Hepatocyte (in vitro differentiated cells): ENCODE data around the gene OTOP3. TPM values are rescaled to one million over a fixed set of nuclear protein-coding genes. Genes with fewer than 3 reads are reported as not detected.
A peak's percentile ranks its signal among the peaks of the same experiment; 100 is the strongest.
"Not testable (repeated sequence)": the region's sequence is repeated elsewhere in the genome, so short reads cannot be mapped to it uniquely, and the experiment has no call there.

Experiments used
- DNase-seq: peaks from one replicate; pipeline ENCODE4 v3.0.0-alpha.2; 2016; ENCODE audit warnings: low spot score
- H2AFZ ChIP-seq: fragments of 200-600 bp; sonication (generic); 2 replicates; pipeline ENCODE4 v1.6.0; 2016; ENCODE audit warnings: antibody characterized with exemption, mild to moderate bottlenecking
- H3K27ac ChIP-seq: fragments of 200-600 bp; sonication (generic); 2 replicates; pipeline ENCODE4 v1.5.1; 2016; ENCODE audit warnings: mild to moderate bottlenecking
- H3K27me3 ChIP-seq: fragments of 200-600 bp; sonication (generic); 2 replicates; pipeline ENCODE4 v1.6.1; 2016
- H3K36me3 ChIP-seq: fragments of 200-600 bp; sonication (generic); replicated peaks from 2 replicates; pipeline ENCODE4 v1.5.1; 2016; ENCODE audit warnings: low read depth; ENCODE audit not compliant: insufficient read depth
- H3K4me1 ChIP-seq: fragments of 200-600 bp; sonication (generic); 2 replicates; pipeline ENCODE4 v1.5.1; 2016; ENCODE audit warnings: mild to moderate bottlenecking, moderate library complexity; ENCODE audit not compliant: insufficient read depth
- H3K4me2 ChIP-seq: fragments of 200-600 bp; sonication (generic); 2 replicates; pipeline ENCODE4 v1.6.0; 2016
- H3K4me3 ChIP-seq: fragments of 200-600 bp; sonication (generic); 2 replicates; pipeline ENCODE4 v1.5.1; 2016; ENCODE audit warnings: mild to moderate bottlenecking
- H3K79me2 ChIP-seq: fragments of 200-600 bp; sonication (generic); 2 replicates; pipeline ENCODE4 v1.6.0; 2017; ENCODE audit warnings: mild to moderate bottlenecking
- H3K9me2 ChIP-seq: fragments of 200-600 bp; sonication (generic); replicated peaks from 2 replicates; pipeline ENCODE4 v1.6.0; 2017; ENCODE audit warnings: mild to moderate bottlenecking; ENCODE audit not compliant: insufficient read depth
- H3K9me3 ChIP-seq: fragments of 200-600 bp; sonication (generic); 2 replicates; pipeline ENCODE4 v1.5.1; 2016; ENCODE audit warnings: low read depth, mild to moderate bottlenecking
- H4K20me1 ChIP-seq: fragments of 200-600 bp; sonication (generic); 2 replicates; pipeline ENCODE4 v1.6.0; 2016; ENCODE audit warnings: mild to moderate bottlenecking; ENCODE audit not compliant: insufficient read depth, poor library complexity, severe bottlenecking
- EZH2 ChIP-seq: fragments of 200-600 bp; sonication (generic); IDR thresholded peaks from 2 replicates; pipeline ENCODE4 v1.6.1; 2016; ENCODE audit warnings: antibody characterized with exemption, mild to moderate bottlenecking, borderline replicate concordance
- EZH2phosphoT487 ChIP-seq: fragments of 200-600 bp; sonication (generic); IDR thresholded peaks from one replicate; pipeline ENCODE4 v1.6.1; 2018; ENCODE audit warnings: antibody characterized with exemption, mild to moderate bottlenecking, low read depth, moderate library complexity; ENCODE audit not compliant: unreplicated experiment, severe bottlenecking
- WGBS: methylation state at CpG from one replicate; pipeline ENCODE4 v1.1.6; 2016; ENCODE audit warnings: low lambda C conversion rate; ENCODE audit errors: missing lambda C conversion rate; 5-methylcytosine and 5-hydroxymethylcytosine counted together
- polyA plus RNA-seq: library from polyadenylated mRNA; unstranded; fragments of >200 nt; fragmentation: Nextera tagmentation; extraction: Ambion mirVana; gene quantifications from 2 replicates; pipeline ENCODE4 v1.2.1, GENCODE V29; 2016
- total RNA-seq: library from RNA; depleted of rRNA; stranded (reverse); fragments of >200 nt; gene quantifications from 2 replicates; pipeline ENCODE4 v1.2.3, GENCODE V29; 2014
- TF ChIP-seq, protein P1 (sequence below): fragments of 200-600 bp; sonication (generic); IDR thresholded peaks from 2 replicates; pipeline ENCODE4 v1.5.1; 2016; ENCODE audit warnings: antibody characterized with exemption, mild to moderate bottlenecking; ENCODE audit not compliant: poor library complexity

Gene OTOP3
- total and polyA plus RNA-seq, 2 experiments from 2014 or later: 0.43 TPM; not detected in 1

DNA sequence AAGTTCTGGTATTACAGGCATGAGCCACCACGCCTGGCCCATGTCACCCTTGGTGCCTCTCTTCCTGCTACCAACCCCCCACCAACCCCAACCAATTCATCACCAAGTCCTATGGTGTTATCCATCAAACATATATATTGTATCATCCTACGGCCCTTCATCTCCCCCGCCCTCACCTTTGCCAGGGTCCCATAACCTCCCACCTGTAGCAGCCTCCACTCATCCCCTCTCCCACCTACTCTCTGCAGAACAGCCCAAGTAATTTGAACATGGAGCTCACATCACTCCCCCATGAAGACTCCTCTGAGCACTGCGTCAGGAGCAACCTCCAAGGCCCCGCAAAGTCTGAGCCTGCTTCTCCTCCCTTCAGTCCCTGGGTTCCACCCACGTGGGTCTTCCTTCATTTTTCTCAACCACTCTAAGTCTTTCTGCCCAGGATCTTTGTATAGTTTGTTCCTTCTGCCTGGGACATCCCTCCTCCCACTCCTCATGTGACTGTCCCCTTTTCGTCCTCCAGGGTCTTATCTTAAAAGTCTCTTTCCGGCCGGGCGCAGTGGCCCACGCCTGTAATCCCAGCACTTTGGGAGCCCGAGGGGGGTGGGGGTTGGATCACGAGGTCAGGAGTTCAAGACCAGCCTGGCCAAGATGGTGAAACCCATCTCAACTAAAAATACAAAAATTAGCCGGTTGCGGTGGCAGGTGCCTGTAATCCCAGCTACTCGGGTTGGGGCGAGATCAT, 43.9 kb downstream of the OTOP3 start:
- Histone ChIP-seq H3K9me2 (no peaks in the 10 kb centered on the region), H3K9me3 (no peaks in the 10 kb centered on the region), H3K27me3 (peaks cover 2% of the 10 kb centered on the region), H3K36me3 (no peaks in the 10 kb centered on the region), H3K4me1 (peaks cover 6% of the 10 kb centered on the region), H4K20me1 (no peaks in the 10 kb centered on the region), H3K4me3 (no peak overlapping the region), H2AFZ (no peak overlapping the region), H3K4me2 (no peak overlapping the region), H3K79me2 (peaks cover 5% of the 10 kb centered on the region), H3K27ac (no peak overlapping the region)
- DNase-seq: no peak
- WGBS: 80% methylated on average over 17 of the region's 17 CpGs
- TF ChIP-seq EZH2phosphoT487 (no peak), EZH2 (no peak)
- TF ChIP-seq, protein P1, sequence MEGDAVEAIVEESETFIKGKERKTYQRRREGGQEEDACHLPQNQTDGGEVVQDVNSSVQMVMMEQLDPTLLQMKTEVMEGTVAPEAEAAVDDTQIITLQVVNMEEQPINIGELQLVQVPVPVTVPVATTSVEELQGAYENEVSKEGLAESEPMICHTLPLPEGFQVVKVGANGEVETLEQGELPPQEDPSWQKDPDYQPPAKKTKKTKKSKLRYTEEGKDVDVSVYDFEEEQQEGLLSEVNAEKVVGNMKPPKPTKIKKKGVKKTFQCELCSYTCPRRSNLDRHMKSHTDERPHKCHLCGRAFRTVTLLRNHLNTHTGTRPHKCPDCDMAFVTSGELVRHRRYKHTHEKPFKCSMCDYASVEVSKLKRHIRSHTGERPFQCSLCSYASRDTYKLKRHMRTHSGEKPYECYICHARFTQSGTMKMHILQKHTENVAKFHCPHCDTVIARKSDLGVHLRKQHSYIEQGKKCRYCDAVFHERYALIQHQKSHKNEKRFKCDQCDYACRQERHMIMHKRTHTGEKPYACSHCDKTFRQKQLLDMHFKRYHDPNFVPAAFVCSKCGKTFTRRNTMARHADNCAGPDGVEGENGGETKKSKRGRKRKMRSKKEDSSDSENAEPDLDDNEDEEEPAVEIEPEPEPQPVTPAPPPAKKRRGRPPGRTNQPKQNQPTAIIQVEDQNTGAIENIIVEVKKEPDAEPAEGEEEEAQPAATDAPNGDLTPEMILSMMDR: no peak

DNA sequence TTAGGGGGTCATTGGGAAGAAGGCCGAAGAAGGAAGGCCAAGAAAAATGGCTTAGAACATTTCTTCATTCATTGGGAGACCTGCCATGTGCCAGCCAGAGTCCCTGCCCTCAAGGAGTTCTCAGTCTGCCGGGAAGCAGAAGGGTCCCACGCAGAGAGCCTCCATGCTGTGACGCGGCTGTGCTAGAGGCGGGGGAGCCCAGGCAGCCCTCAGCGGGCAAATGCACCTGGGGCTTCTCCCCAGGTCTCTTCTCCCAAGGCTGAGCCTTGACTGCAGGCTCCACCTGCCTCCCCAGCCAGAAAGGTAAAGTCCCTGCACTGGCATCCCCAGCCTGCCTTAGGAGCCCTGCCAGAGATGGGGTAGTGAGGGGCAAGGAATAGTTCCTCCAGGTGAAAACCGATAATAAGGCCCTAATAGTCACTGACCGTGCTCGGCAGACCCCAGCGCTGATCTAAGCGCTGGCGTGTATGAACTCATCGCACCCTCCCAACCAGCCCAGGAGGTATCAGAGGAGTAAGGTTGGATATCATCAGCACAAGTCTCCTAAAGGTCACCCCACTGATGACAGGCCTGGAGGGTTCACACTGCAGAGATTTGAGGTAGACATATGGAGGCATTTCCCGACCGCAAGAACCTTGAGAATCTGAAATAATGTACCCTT, 45.8 kb downstream of the OTOP3 start:
- Histone ChIP-seq H3K4me1 (peaks cover 6% of the 10 kb centered on the region), H3K27ac (peak overlapping the region; percentile 94), H2AFZ (peak overlapping the region; percentile 82), H3K27me3 (no peaks in the 10 kb centered on the region), H3K9me3 (no peaks in the 10 kb centered on the region), H3K4me2 (peak overlapping the region; percentile 87), H3K4me3 (peak overlapping the region; percentile 54), H3K36me3 (no peaks in the 10 kb centered on the region), H3K79me2 (peaks cover 5% of the 10 kb centered on the region), H4K20me1 (no peaks in the 10 kb centered on the region), H3K9me2 (no peaks in the 10 kb centered on the region)
- TF ChIP-seq EZH2 (no peak), EZH2phosphoT487 (no peak)
- TF ChIP-seq, protein P1: no peak
- DNase-seq: no peak
- 84% methylated on average over 16 of the region's 16 CpGs for WGBS

DNA sequence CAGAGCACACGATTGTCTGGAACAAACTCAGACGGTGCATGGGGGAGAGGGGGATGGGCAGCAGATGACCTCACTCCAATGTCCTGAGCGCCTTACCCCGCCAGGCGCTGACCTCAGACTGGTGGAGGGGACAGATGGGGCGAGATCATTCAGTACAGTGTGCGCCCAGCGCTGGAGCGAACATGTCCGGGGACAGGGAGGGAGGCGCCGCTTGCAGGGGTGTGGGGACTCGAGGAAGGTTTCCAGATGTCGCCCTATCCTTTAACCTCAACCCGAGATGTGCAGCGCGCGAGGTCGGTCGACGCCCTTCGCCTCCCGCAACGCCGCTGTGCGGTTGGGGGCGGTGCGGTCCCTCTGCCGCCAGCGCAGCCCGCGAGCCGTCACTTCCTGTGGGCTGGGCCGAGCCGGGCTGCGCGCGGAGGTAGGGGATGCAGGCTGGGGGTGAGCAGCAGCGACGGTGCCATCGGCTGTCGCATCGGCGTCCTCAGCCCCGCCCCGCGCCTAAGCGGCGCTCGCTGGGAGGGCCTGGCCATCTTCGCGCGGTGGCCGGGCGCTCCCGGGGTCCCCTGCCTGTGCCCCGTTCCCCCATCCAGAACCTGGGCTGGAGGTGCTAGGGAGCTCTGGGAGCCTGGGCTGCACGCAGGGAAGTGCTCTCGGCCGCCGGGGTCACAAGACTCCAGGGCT, 46.4 kb downstream of the OTOP3 start:
- Histone ChIP-seq H3K9me3 (no peaks in the 10 kb centered on the region), H3K27ac (peak overlapping the region; percentile 94), H3K4me1 (peaks cover 12% of the 10 kb centered on the region), H3K9me2 (no peaks in the 10 kb centered on the region), H3K36me3 (no peaks in the 10 kb centered on the region), H3K27me3 (no peaks in the 10 kb centered on the region), H3K4me2 (peak overlapping the region; percentile 87), H3K79me2 (peaks cover 5% of the 10 kb centered on the region), H3K4me3 (peak overlapping the region; percentile 54), H4K20me1 (no peaks in the 10 kb centered on the region), H2AFZ (peak overlapping the region; percentile 82)
- WGBS: 1% methylated on average over 58 of the region's 61 CpGs
- peak; percentile 92 for DNase-seq
- TF ChIP-seq, protein P1: no peak
- TF ChIP-seq EZH2phosphoT487 (no peak), EZH2 (no peak)

DNA sequence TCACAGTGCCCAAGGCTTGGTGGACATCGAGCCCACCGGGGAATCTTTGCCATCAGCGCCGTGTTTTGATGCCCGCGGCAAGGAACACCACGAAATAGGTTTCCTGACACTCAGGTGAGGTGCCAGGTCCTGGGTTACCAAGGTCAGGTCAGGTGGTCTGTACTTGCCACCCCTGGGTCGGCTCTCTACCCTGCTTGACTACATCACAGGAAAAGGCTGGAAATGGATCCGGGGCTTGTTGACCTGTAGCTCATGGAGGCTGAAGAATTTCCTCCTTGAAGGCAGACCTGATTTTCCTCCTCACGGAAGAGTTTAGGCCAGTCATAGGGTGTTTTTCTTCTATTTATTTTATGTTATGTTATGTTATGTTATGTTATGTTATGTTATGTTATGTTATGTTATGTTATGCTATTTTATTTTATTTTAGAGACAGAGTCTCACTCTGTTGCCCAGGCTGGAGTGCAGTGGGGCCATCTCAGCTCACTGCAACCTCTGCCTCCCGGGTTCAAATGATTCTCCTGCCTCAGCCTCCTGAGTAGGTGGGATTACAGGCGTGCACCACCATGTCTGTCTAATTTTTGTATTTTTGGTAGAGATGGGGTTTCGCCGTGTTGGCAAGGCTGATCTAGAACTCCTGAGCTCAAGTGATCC, 47.1 kb downstream of the OTOP3 start:
- H3K4me3 ChIP-seq: peak overlapping the region; percentile 54
- peaks cover 13% of the 10 kb centered on the region for H3K4me1 ChIP-seq
- not testable (repeated sequence) for H3K36me3 ChIP-seq, H3K79me2 ChIP-seq, H3K9me3 ChIP-seq, H4K20me1 ChIP-seq, H3K27me3 ChIP-seq, H3K9me2 ChIP-seq
- H3K27ac ChIP-seq: peak overlapping the region; percentile 94
- H2AFZ ChIP-seq: peak overlapping the region; percentile 82
- peak; percentile 27 for DNase-seq
- 28% methylated on average over 14 of the region's 14 CpGs for WGBS
- peak overlapping the region; percentile 87 for H3K4me2 ChIP-seq
